Memory B cell (primary cell): Measurements from ENCODE around the gene LCE6A.

ENCODE experiments used
- ATAC-seq: fragments of 150-1000 bp; cut with Tn5 transposase; 2 replicates; pipeline ENCODE4 v1.10.0; 2021; ENCODE audit warnings: low read depth, mild to moderate bottlenecking, moderate library complexity
- DNase-seq, 2 donors: peaks; one replicate each; pipeline ENCODE4 v3.0.0; 2022; ENCODE audit warnings: low spot score in 2 of 2
- H3K27ac Mint-ChIP-seq: one replicate; pipeline ENCODE4 v1.8.0; 2022; ENCODE audit warnings: mild to moderate bottlenecking, moderate library complexity, mixed read lengths
- H3K27me3 Mint-ChIP-seq: one replicate; pipeline ENCODE4 v1.8.0; 2022; ENCODE audit warnings: mixed read lengths
- H3K36me3 Mint-ChIP-seq: one replicate; pipeline ENCODE4 v1.8.0; 2022; ENCODE audit warnings: mild to moderate bottlenecking, mixed read lengths
- H3K4me1 Mint-ChIP-seq: one replicate; pipeline ENCODE4 v1.8.0; 2022; ENCODE audit warnings: mixed read lengths
- H3K4me3 Mint-ChIP-seq: one replicate; pipeline ENCODE4 v1.8.0; 2022; ENCODE audit warnings: mild to moderate bottlenecking, moderate library complexity, mixed read lengths
- H3K9me3 Mint-ChIP-seq: one replicate; pipeline ENCODE4 v1.8.0; 2022; ENCODE audit warnings: mixed read lengths

LCE6A gene

GRCh38 chr1:152860129-152860528 lies 17.5 kb downstream of the LCE6A start:
- H3K9me3 Mint-ChIP-seq, result no peaks in the 10 kb centered on the region
- no peak overlapping the region for H3K4me3 Mint-ChIP-seq
- H3K4me1 Mint-ChIP-seq, result no peaks in the 10 kb centered on the region
- no peaks in the 10 kb centered on the region for H3K36me3 Mint-ChIP-seq
- H3K27me3 Mint-ChIP-seq, result peaks cover 5% of the 10 kb centered on the region
- ATAC-seq (no peak), DNase-seq (no peak)
- no peak overlapping the region for H3K27ac Mint-ChIP-seq

GRCh38 chr1:152861374-152861773 lies 18.7 kb downstream of the LCE6A start:
- H3K4me3 Mint-ChIP-seq, result no peak overlapping the region
- no peaks in the 10 kb centered on the region for H3K4me1 Mint-ChIP-seq
- peaks cover 5% of the 10 kb centered on the region for H3K27me3 Mint-ChIP-seq
- ATAC-seq (no peak), DNase-seq (no peak)
- no peaks in the 10 kb centered on the region for H3K9me3 Mint-ChIP-seq
- H3K27ac Mint-ChIP-seq, result no peak overlapping the region
- no peaks in the 10 kb centered on the region for H3K36me3 Mint-ChIP-seq

DNA sequence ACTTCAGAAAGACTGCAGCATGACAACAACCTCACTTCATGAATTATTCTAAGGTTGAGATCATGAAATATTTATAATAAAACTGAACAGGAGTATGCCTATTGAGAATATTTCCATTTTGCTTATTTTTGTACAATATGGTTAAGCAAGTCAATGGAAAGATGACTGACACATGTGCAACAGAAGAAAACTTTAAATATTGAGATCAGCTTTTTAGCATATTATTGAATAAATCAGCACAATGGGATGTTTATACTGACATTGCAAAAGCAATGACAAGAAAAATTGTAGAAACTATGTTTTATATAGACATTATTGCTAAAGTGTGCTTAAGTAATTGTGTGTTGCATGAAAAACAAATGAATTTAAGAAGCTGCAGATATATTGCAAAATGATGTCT lies 21.8 kb downstream of the LCE6A start:
- no peak overlapping the region for H3K4me3 Mint-ChIP-seq
- H3K27ac Mint-ChIP-seq, result no peak overlapping the region
- H3K36me3 Mint-ChIP-seq, result no peaks in the 10 kb centered on the region
- DNase-seq (no peak), ATAC-seq (no peak)
- H3K9me3 Mint-ChIP-seq, result no peaks in the 10 kb centered on the region
- no peaks in the 10 kb centered on the region for H3K27me3 Mint-ChIP-seq
- no peaks in the 10 kb centered on the region for H3K4me1 Mint-ChIP-seq

- no peak for DNase-seq
- Mint-ChIP-seq H3K36me3 (no peaks in the 10 kb centered on the region), H3K4me1 (peaks cover 1% of the 10 kb centered on the region), H3K27me3 (no peaks in the 10 kb centered on the region), H3K4me3 (no peak overlapping the region), H3K9me3 (no peaks in the 10 kb centered on the region), H3K27ac (no peak overlapping the region)
- ATAC-seq, result no peak
Observed at GRCh38 chr1:152866321-152866720, 23.7 kb downstream of the LCE6A start.

GRCh38 chr1:152869808-152870419 lies 27.3 kb downstream of the LCE6A start:
- no peaks in the 10 kb centered on the region for H3K36me3 Mint-ChIP-seq
- ATAC-seq (peak; percentile 74), DNase-seq (peak; percentile 40 to 55)
- H3K4me1 Mint-ChIP-seq, result peaks cover 9% of the 10 kb centered on the region
- no peaks in the 10 kb centered on the region for H3K9me3 Mint-ChIP-seq
- no peaks in the 10 kb centered on the region for H3K27me3 Mint-ChIP-seq
- no peak overlapping the region for H3K27ac Mint-ChIP-seq
- no peak overlapping the region for H3K4me3 Mint-ChIP-seq

DNA sequence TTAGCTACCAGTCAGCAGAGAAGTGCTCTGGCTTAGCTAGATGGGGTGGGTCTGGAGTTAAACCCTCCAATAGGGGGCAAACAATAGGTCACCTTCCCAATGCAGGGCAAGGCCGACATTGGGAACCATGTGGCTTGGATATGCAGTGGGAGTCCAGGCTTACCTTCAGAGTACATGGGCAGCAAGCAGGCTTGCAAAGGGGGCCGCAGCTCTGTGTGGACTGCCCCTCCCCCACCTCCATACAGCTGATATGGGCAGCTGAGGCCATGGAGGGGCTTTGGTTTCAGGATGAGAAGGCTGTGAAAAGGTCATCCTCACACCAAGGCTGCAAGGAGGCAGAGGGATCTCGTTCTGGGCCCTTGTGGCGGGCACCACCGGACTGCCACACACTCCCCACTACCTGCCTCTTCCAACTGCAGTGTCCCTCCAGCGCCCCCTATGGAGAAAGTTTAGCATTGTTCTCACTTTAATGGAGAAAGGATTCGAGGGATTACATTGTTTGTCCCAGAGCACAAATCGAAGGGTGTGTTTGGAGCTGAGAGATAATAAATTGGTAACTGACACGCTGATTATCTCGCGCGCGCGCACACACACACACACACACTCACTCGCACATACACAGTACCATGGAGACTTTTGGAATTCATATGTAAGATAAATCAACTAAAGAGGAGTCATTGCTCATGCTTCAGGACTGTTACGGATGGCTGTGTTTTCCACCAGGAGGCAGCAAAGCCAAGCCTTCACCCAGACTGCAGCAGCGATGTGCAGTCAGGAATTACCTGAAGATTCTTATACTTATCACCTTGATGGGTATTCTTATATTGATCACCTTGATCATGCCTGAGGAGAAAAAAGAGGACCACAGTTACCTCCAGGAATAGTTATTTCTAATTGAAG lies 28.4 kb downstream of the LCE6A start:
- Mint-ChIP-seq H3K4me1 (peaks cover 9% of the 10 kb centered on the region), H3K4me3 (no peak overlapping the region), H3K36me3 (no peaks in the 10 kb centered on the region), H3K27me3 (peaks cover 3% of the 10 kb centered on the region), H3K9me3 (no peaks in the 10 kb centered on the region), H3K27ac (no peak overlapping the region)
- DNase-seq, result no peak
- ATAC-seq, result no peak

DNA sequence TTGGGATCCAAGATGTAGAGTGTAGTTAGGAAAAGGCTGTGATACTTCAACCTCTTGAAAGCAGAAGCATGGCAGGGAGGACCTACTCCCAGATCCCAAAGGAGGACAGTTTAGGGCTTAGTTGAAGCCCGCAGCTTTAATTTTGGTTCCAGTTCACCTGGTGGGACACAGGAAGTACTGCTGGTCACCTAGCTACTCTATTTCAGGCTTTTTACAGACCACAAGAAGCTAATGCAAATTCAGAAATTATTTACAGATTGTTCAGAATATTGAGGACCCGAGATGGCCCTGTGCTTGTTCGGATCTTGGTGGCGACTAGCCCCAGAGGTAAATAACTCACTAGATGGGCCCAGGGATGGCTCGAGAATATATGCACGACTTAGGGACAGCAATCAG lies 29.1 kb downstream of the LCE6A start:
- no peak overlapping the region for H3K27ac Mint-ChIP-seq
- H3K36me3 Mint-ChIP-seq, result no peaks in the 10 kb centered on the region
- H3K9me3 Mint-ChIP-seq, result no peaks in the 10 kb centered on the region
- DNase-seq (no peak), ATAC-seq (no peak)
- peaks cover 3% of the 10 kb centered on the region for H3K27me3 Mint-ChIP-seq
- peaks cover 9% of the 10 kb centered on the region for H3K4me1 Mint-ChIP-seq
- H3K4me3 Mint-ChIP-seq, result no peak overlapping the region

DNA sequence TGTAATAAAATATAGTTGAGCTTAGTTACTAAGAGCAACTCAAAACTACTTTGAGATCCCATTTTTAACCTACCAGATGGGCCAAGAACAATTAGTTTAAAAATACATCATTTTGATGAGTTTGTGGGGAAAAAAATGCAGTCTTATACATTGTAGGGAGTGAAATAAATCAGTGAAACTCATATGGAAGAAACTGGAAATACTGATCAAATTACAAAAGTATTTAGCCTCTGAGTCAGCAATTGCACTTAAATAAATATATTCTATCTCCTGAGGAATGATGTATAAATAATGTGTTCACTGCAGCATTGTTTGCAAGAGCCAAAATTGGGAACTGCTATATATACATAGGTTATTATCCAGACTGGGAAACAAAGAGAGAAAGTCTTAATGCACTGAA lies 30.8 kb downstream of the LCE6A start:
- Mint-ChIP-seq H3K4me1 (peaks cover 9% of the 10 kb centered on the region), H3K27ac (no peak overlapping the region), H3K9me3 (no peaks in the 10 kb centered on the region), H3K27me3 (peaks cover 8% of the 10 kb centered on the region), H3K36me3 (no peaks in the 10 kb centered on the region), H3K4me3 (no peak overlapping the region)
- no peak for ATAC-seq
- no peak for DNase-seq

- ATAC-seq (no peak), DNase-seq (no peak)
- Mint-ChIP-seq H3K36me3 (no peaks in the 10 kb centered on the region), H3K27ac (no peak overlapping the region), H3K9me3 (no peaks in the 10 kb centered on the region), H3K27me3 (peaks cover 11% of the 10 kb centered on the region), H3K4me1 (peaks cover 12% of the 10 kb centered on the region), H3K4me3 (no peak overlapping the region)
Observed at GRCh38 chr1:152876827-152877226, 34.2 kb downstream of the LCE6A start.

GRCh38 chr1:152878042-152878441 lies 35.4 kb downstream of the LCE6A start, which contains the start of gene SMCP:
Gene SMCP, plus strand, starts transcription at chr1:152878322. Its CDS starts 6,101 bp downstream, at chr1:152884423.
- peaks cover 8% of the 10 kb centered on the region for H3K4me1 Mint-ChIP-seq
- no peaks in the 10 kb centered on the region for H3K36me3 Mint-ChIP-seq
- no peak within 1 kb of the TSS for H3K4me3 Mint-ChIP-seq
- no peaks in the 10 kb centered on the region for H3K9me3 Mint-ChIP-seq
- DNase-seq (no peak), ATAC-seq (no peak)
- H3K27ac Mint-ChIP-seq, result no peak within 1 kb of the TSS
- peaks cover 11% of the 10 kb centered on the region for H3K27me3 Mint-ChIP-seq

DNA sequence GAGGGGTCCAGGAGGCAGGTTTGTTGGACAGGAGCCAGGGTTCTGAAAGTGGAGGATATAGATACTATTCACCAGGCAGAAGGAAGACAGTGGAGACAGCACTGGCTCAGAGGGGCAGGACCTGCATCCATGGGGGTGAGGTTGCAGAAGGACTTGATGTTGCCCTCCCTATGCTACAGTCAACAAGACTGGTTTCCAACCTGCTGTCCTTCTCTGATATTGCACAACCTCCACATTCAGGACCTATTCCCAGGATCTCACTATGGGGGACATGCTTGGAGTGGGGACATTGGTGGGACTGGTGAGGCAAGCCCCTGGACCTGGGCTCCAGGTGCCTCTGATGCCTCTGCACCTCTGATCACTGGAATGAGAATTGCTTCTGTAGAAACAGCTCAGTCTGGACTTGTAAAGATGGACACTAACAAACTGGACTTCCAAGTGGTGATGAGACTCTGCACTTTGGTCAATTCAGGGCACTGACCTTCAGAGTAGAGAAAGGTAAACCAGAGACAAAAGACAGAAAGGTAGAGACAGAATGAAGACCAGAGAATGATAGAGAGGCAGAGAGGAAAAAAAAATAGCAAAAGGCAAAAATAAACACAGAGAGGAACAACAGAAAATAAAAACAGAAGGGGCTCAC lies 37.0 kb downstream of the LCE6A start:
- Mint-ChIP-seq H3K4me3 (no peak overlapping the region), H3K36me3 (no peaks in the 10 kb centered on the region), H3K9me3 (no peaks in the 10 kb centered on the region), H3K27me3 (peaks cover 12% of the 10 kb centered on the region), H3K27ac (no peak overlapping the region), H3K4me1 (peaks cover 10% of the 10 kb centered on the region)
- DNase-seq (no peak), ATAC-seq (no peak)

DNA sequence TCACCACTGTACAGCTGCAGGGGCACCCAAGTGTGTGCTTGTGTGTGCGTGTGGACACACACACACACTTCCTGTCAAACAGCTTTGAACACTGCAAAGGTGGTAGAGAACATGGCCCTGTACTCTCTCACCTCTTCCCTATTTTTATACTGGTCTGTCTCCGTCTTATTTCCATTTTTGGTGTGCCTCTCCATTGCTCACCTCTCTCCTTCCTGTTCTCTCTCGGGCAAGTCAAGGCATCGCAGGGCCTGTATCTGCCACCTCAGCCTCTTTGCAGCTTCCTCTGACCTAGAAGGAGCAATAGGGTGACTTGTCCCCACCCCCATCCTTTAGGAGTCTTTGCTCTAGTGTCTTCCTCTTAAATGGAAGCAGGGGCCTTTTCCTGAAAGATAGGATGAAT lies 37.7 kb downstream of the LCE6A start:
- ATAC-seq (no peak), DNase-seq (no peak)
- no peaks in the 10 kb centered on the region for H3K36me3 Mint-ChIP-seq
- H3K9me3 Mint-ChIP-seq, result no peaks in the 10 kb centered on the region
- H3K27ac Mint-ChIP-seq, result no peak overlapping the region
- H3K27me3 Mint-ChIP-seq, result peaks cover 9% of the 10 kb centered on the region
- peaks cover 10% of the 10 kb centered on the region for H3K4me1 Mint-ChIP-seq
- H3K4me3 Mint-ChIP-seq, result no peak overlapping the region

- H3K27me3 Mint-ChIP-seq, result peaks cover 9% of the 10 kb centered on the region
- DNase-seq, result no peak
- H3K36me3 Mint-ChIP-seq, result no peaks in the 10 kb centered on the region
- no peak overlapping the region for H3K4me3 Mint-ChIP-seq
- peaks cover 10% of the 10 kb centered on the region for H3K4me1 Mint-ChIP-seq
- no peak for ATAC-seq
- H3K9me3 Mint-ChIP-seq, result no peaks in the 10 kb centered on the region
- no peak overlapping the region for H3K27ac Mint-ChIP-seq
Observed at GRCh38 chr1:152880907-152881306, 38.3 kb downstream of the LCE6A start.

- Mint-ChIP-seq H3K4me1 (peaks cover 10% of the 10 kb centered on the region), H3K36me3 (no peaks in the 10 kb centered on the region), H3K4me3 (no peak overlapping the region), H3K27me3 (peaks cover 4% of the 10 kb centered on the region), H3K9me3 (no peaks in the 10 kb centered on the region), H3K27ac (no peak overlapping the region)
- DNase-seq, result no peak
- ATAC-seq, result no peak
Observed at GRCh38 chr1:152884085-152884484, 41.4 kb downstream of the LCE6A start.
